Aorta (tissue), 5 donors: Measurements from ENCODE around the gene CHN2. TPM values are rescaled to one million over a fixed set of nuclear protein-coding genes. Genes with fewer than 3 reads are reported as not detected.

Source experiments
- ATAC-seq: fragments of 200-7000 bp; cut with Tn5 transposase; one replicate; pipeline ENCODE4 v1.9.1; 2022; ENCODE audit warnings: moderate library complexity; ENCODE audit not compliant: low FRiP score
- DNase-seq, 2 donors: peaks; one replicate each; pipeline ENCODE4 v3.0.0-alpha.2; 2020
- H3K27ac ChIP-seq, 2 donors: one replicate each; pipeline ENCODE4 v1.5.1; 2013; ENCODE audit warnings: low read length in 2 of 2, mild to moderate bottlenecking in 2 of 2, moderate library complexity in 2 of 2, control low read depth in 1 of 2, inconsistent platforms in 1 of 2, low read depth in 1 of 2
- H3K27me3 ChIP-seq, 2 donors: one replicate each; pipeline ENCODE4 v1.6.1; 2013; ENCODE audit warnings: control low read depth in 1 of 2, low read length in 1 of 2, mild to moderate bottlenecking in 1 of 2, moderate library complexity in 1 of 2; ENCODE audit not compliant: insufficient read depth in 2 of 2, control insufficient read depth in 1 of 2
- H3K36me3 ChIP-seq, 2 donors: one replicate each; pipeline ENCODE4 v1.6.1; 2013; ENCODE audit warnings: control low read depth in 1 of 2, low read length in 1 of 2, mild to moderate bottlenecking in 1 of 2; ENCODE audit not compliant: insufficient read depth in 2 of 2, control insufficient read depth in 1 of 2
- H3K4me1 ChIP-seq, 2 donors: one replicate each; pipeline ENCODE4 v1.6.1; 2013; ENCODE audit warnings: low read length in 2 of 2, control low read depth in 1 of 2, mild to moderate bottlenecking in 1 of 2, moderate library complexity in 1 of 2; ENCODE audit not compliant: insufficient read depth in 2 of 2, control insufficient read depth in 1 of 2
- H3K4me3 ChIP-seq, 2 donors: one replicate each; pipeline ENCODE4 v1.5.1; 2013; ENCODE audit warnings: low read length in 2 of 2, control low read depth in 1 of 2, mild to moderate bottlenecking in 1 of 2
- H3K9me3 ChIP-seq: one replicate; pipeline ENCODE4 v1.6.1; 2013; ENCODE audit warnings: mild to moderate bottlenecking, low read length; ENCODE audit not compliant: control insufficient read depth
- WGBS, 2 donors: extraction: QIAGEN DNeasy Blood & Tissue Kit; methylation state at CpG; one replicate each; pipeline ENCODE4 v1.1.7; 2013; 5-methylcytosine and 5-hydroxymethylcytosine counted together
- intact Hi-C, 2 donors: fragments of 100-400 bp; cut with DNase I; formaldehyde crosslinking; loops; one replicate each; pipeline versions ENCODE4 v1.14.2 to v1.15.0; 2022
- polyA plus RNA-seq, 2 donors: library from polyadenylated mRNA; stranded (reverse); fragments of 200-250 nt; gene quantifications; one replicate each; pipeline ENCODE4 v1.2.3, GENCODE V29; 2013
- total RNA-seq, 2 donors: library from RNA; stranded (reverse); fragmentation: NEBNext Ultra II Directional; extraction: Animal tissue kit (Norgen Biotek cat#: 25700); gene quantifications; one replicate each; pipeline ENCODE4 v1.2.1, GENCODE V29; 2021
- donor health status: healthy with polysubstance abuse.
- donor health status: Bipolar disorder and iron deficiency.
- donor health status: DM: no; HTN: no; CAD: no.
- donor health status: DM: no; HTN: no; CAD: no.
- donor health status: DM: yes; HTN: yes; CAD: no.

Gene CHN2
- total and polyA plus RNA-seq, 4 donors = 0.61 to 23.2 (median 14.8) TPM

DNA sequence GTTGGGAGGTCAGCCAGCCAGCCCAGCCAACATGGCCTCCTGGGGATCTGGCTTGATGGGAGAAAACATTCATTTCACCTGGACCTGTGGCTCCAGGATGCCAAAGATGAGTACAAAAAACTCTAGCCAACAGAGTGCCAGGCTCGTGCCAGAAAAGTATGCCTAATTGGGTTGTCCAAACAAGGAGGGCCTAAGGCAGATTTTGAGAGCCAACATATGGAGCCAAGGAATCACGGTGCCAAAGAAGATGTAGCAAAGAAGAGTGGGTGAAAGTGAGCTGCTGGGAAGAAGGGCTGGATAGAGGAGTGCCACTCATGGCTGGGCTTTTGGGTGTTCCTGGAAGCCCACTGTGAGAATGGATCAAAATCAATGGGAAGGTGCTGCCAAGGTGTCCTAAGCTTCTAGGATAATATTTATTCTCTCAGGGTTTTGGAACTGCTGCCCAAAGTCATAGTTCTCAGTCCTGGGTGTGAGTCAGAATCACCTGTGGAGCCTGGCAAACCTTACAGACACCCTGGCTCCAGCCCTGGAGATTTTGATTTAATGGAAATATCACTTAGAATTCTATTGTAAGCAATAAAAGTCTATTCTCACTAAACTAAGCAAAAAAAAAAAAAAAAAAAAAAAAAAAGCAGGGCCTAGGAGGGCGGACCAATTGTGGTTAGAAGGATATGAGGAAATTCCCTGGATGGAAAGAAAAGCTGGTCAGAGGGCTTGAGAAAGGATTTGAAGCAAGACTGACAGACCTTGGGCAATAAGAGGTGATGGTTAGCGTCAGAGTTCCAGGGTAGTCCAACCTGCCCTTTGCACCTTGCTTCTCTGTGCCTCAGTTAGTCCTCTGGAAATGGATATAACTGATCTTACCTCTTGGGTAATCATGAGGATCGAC, 186.9 kb downstream of the CHN2 start:
- Histone ChIP-seq H3K4me3 (no peak overlapping the region), H3K27ac (no peak overlapping the region), H3K36me3 (no peaks in the 10 kb centered on the region), H3K4me1 (no peaks in the 10 kb centered on the region), H3K27me3 (no peaks in the 10 kb centered on the region), H3K9me3 (no peaks in the 10 kb centered on the region)
- DNase-seq = no peak
- WGBS, 2 donors = 70 to 78% methylated on average over 5 of the region's 5 CpGs
- ATAC-seq = no peak
- intact Hi-C loops = no loop called here

DNA sequence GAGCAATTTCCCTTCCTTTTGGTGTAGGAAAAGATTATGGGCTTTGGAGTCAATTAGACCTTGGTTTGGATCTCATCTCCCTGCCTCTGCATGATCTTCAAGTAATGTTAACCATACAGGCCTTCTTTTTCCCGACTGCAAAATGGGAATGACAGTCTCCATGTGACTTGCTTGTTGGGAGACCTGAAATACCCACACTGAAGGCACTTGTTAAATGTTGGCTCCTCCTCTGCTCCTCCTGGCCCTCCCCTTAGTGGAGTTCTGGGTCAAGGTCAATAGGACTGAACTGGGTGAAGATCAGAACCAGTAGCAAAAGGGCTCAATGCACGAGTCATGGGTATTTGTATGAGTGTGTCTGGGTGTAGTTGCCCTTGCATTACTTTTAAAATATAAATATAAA, 189.7 kb downstream of the CHN2 start:
- H3K27me3 ChIP-seq = no peaks in the 10 kb centered on the region
- DNase-seq (no peak), ATAC-seq (no peak)
- WGBS, 2 donors = 93 to 94% methylated on average over 2 of the region's 2 CpGs
- intact Hi-C loops = no loop called here
- no peaks in the 10 kb centered on the region for H3K36me3 ChIP-seq
- H3K9me3 ChIP-seq = no peaks in the 10 kb centered on the region
- H3K4me3 ChIP-seq = no peak overlapping the region
- H3K27ac ChIP-seq = no peak overlapping the region
- no peaks in the 10 kb centered on the region for H3K4me1 ChIP-seq

DNA sequence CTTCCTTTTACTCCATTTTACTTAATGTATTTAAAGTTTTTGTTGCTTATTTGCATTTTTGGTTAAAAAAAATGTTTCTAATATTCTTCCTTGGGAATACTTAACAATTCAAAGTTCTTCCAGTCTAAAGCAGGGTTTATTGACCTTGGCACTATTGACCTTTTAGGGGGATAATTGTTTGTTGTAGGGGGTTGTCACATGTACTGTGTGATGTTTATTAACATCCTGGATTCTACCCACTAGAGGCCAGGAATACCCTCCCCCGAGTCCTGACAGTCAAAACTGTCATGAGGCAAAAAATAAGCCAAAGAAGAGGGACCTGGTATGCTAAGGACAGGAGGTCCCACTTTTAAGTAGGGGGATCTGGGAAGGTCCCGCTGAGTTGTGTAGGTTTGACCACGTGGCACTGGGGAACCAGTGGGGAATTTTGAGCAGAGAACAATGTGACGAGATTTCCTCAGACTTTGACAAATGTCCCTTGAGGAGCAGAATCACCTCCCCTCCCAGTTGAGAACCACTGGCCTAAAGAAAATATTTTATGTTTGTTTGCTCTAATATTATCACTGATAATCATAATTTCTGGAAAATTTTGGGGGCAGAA, 190.7 kb downstream of the CHN2 start:
- H3K4me3 ChIP-seq = no peak overlapping the region
- DNase-seq (no peak), ATAC-seq (no peak)
- H3K9me3 ChIP-seq = no peaks in the 10 kb centered on the region
- H3K27ac ChIP-seq = no peak overlapping the region
- no peaks in the 10 kb centered on the region for H3K36me3 ChIP-seq
- WGBS, 2 donors = 60 to 64% methylated on average over 4 of the region's 4 CpGs
- H3K4me1 ChIP-seq = no peaks in the 10 kb centered on the region
- peaks cover 0 to 2% of the 10 kb centered on the region in 2 donors for H3K27me3 ChIP-seq
- intact Hi-C loops = no loop called here

DNA sequence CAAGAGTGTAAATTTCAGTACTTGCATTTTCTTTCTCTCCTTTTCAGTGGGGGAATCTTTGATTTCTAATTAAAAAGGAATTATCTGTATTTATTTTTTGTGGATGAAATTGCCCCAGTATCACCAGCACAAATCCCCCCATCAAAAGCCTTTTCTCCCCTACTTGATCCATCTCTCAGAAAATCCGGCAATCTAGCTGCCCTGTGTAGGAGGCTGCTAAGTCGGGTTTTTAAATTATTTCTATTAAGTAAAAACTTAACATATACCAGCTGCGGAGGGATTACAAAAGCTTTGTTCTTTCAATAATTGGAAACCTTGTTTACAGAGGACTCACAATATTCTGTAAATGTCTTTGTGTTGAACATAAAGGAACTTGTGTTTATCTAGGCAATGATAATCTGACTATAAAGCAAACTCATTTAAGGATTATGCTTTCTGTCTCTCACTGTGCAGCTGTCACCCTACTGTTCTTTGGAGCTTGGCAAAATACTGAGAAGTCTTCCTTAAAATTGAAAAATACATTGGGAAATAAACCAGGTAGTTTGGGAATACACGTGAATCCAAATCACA, 191.7 kb downstream of the CHN2 start:
- no peaks in the 10 kb centered on the region for H3K9me3 ChIP-seq

DNA sequence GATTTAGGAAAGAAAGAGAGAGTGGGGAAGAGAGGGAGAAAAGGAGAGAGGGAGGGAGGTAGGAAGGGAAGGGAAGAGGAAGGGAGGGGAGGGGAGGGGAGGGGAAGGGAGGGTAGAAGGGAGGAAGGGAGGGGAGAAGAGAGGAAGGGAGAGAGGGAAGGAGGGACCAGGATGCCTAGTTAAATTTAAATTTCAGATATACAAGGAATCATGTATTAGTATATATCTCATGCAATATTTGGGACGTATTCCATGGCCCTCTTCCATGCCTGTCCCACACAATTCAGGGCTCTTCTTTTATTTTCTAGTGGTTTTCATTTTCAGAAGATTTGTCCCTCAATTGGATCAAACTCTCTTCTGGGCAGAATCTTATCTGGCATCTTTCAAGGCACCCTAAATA, 196.7 kb downstream of the CHN2 start:
- no peaks in the 10 kb centered on the region for H3K9me3 ChIP-seq
- 78 to 88% methylated on average over 1 of the region's 1 CpG for WGBS, 2 donors
- DNase-seq (no peak), ATAC-seq (no peak)
- intact Hi-C loops = no loop called here
- H3K4me1 ChIP-seq = no peaks in the 10 kb centered on the region
- no peaks in the 10 kb centered on the region for H3K36me3 ChIP-seq
- peaks cover 0 to 2% of the 10 kb centered on the region in 2 donors for H3K27me3 ChIP-seq
- H3K27ac ChIP-seq = no peak overlapping the region
- H3K4me3 ChIP-seq = no peak overlapping the region

More for the DNA sequence above, 191.7 kb downstream of the CHN2 start:
- Histone ChIP-seq H3K27ac (no peak overlapping the region), H3K36me3 (no peaks in the 10 kb centered on the region), H3K4me1 (no peaks in the 10 kb centered on the region), H3K4me3 (no peak overlapping the region), H3K27me3 (peaks cover 0 to 2% of the 10 kb centered on the region in 2 donors)
- WGBS, 2 donors = 90 to 94% methylated on average over 4 of the region's 4 CpGs
- no peak for DNase-seq
- intact Hi-C loops = no loop called here
- ATAC-seq = no peak

DNA sequence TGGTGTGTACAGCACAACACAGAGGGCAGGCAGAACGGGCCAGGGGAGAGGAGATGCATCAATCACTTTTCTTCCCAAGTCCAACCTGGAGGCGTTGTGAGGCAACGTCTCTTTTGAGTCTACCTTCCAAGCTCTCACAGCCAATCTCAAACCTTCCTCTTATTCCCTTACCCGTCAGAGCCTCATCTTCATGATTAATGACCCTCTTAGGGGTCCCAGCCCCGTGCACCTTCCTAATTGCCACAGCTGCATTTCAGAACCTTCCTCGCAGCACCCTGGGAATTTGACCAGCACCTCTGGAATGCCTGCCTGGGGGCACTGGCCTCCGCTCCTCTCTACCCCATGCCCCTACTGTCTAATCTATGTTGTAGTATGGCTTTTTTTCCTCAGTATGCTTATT, 199.7 kb downstream of the CHN2 start:
- H3K27ac ChIP-seq = no peak overlapping the region
- no peak for DNase-seq
- H3K4me3 ChIP-seq = no peak overlapping the region
- H3K9me3 ChIP-seq = no peaks in the 10 kb centered on the region
- ATAC-seq = no peak
- WGBS, 2 donors = 47 to 64% methylated on average over 7 of the region's 7 CpGs
- no peaks in the 10 kb centered on the region for H3K36me3 ChIP-seq
- H3K27me3 ChIP-seq = peaks cover 0 to 2% of the 10 kb centered on the region in 2 donors
- H3K4me1 ChIP-seq = no peaks in the 10 kb centered on the region
- intact Hi-C loops = no loop called here

DNA sequence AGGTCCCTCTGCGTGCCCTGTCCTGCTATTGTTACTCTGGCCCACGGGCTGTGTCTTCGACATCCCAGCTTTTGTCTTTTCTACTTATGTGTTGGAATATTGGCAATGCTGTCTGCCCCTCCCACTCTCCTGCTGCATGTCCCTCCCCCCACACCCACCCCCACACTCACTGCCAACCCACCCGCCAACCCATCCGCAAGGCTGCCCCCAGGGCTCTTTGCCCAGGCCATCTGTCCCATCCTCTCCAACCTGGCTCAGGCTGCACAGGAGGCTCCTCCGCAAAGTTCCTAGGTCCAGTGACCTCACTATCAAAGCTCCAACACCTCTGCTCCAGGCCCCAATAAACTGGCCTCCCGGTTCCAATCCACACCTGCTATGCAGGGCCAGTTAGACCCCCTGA, 202.0 kb downstream of the CHN2 start:
- intact Hi-C loops = no loop called here
- Histone ChIP-seq H3K27ac (no peak overlapping the region), H3K36me3 (no peaks in the 10 kb centered on the region), H3K4me3 (no peak overlapping the region), H3K9me3 (no peaks in the 10 kb centered on the region), H3K27me3 (no peaks in the 10 kb centered on the region), H3K4me1 (no peaks in the 10 kb centered on the region)
- DNase-seq (no peak), ATAC-seq (no peak)
- 90 to 96% methylated on average over 7 of the region's 7 CpGs for WGBS, 2 donors

DNA sequence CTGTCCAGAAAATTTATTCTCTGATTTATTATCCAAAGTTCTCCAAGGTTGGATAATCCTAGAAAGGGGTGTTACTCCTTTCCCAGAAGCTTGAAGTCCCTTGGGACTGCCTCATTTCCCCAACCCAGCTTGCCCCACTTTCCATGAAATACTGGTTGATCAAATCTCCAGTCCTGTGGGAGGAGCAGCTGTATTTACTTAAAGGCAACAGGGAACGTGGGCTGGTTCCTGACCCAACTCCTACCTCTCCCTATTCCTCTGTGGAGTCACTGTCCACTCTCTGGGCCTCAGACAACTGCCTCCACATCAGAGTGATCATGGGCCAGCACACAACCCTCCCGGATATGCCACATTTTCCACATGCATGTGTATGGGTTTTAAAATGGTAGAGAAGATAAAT, 202.8 kb downstream of the CHN2 start:
- Histone ChIP-seq H3K36me3 (no peaks in the 10 kb centered on the region), H3K4me1 (no peaks in the 10 kb centered on the region), H3K4me3 (no peak overlapping the region), H3K27ac (no peak overlapping the region), H3K27me3 (no peaks in the 10 kb centered on the region), H3K9me3 (no peaks in the 10 kb centered on the region)
- no peak for ATAC-seq
- DNase-seq = no peak
- intact Hi-C loops = no loop called here
- 59 to 68% methylated on average over 2 of the region's 2 CpGs for WGBS, 2 donors

DNA sequence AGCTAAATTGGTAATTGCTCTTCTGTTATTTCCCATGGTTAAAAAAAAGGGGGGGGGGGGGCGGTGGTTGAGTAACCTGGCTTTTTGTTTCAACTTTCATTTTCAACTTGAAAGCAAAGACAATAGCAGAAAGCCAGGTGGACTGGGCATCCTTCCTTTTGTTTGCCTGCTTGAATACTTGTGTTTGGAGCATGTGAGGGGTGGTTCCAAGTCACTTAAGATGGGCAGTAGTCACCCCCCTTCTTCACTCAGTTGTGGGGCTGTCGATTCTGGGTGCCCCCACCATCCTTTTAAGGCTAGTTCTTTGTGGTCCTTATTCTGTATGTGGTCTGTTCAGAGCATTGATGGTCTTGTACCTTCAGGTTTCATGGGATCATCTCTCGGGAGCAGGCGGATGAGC, 203.4 kb downstream of the CHN2 start:
- H3K27ac ChIP-seq = no peak overlapping the region
- no peak overlapping the region for H3K4me3 ChIP-seq
- no peaks in the 10 kb centered on the region for H3K9me3 ChIP-seq
- no peak for DNase-seq
- intact Hi-C loops = no loop called here
- no peaks in the 10 kb centered on the region for H3K4me1 ChIP-seq
- H3K27me3 ChIP-seq = no peaks in the 10 kb centered on the region
- WGBS, 2 donors = 83 to 90% methylated on average over 4 of the region's 4 CpGs
- no peak for ATAC-seq
- no peaks in the 10 kb centered on the region for H3K36me3 ChIP-seq
